Transverse colon (tissue), 4 donors: ENCODE data around the gene UMODL1.

Experiments
- EP300 ChIP-seq: sonication (generic); formaldehyde crosslinking; IDR thresholded peaks from one replicate; pipeline ENCODE4 v1.6.1; 2017; ENCODE audit warnings: antibody characterized with exemption, low read depth
- POLR2A ChIP-seq: fragments of 450-650 bp; IDR thresholded peaks from one replicate; pipeline ENCODE4 v1.6.1; 2016; ENCODE audit warnings: antibody characterized with exemption, mild to moderate bottlenecking, moderate library complexity
- POLR2AphosphoS5 ChIP-seq, 3 donors: sonication (generic); formaldehyde crosslinking; IDR thresholded peaks; one replicate each; pipeline ENCODE4 v1.6.1; 2016; ENCODE audit warnings: antibody characterized with exemption in 3 of 3
- TF ChIP-seq, protein P1 (sequence below), 5 experiments: fragments of 200-600 bp in 3 of 5; fragments of 450-650 bp in 2 of 5; sonication (generic) in 3 of 5; IDR thresholded peaks; 1 replicate in 2 of 5; 2 replicates in 3 of 5; pipeline ENCODE4 v1.5.1; 2016 to 2017; ENCODE audit warnings: antibody characterized with exemption in 5 of 5, inconsistent platforms in 3 of 5, mild to moderate bottlenecking in 2 of 5, moderate library complexity in 1 of 5

- TF ChIP-seq, protein P1, sequence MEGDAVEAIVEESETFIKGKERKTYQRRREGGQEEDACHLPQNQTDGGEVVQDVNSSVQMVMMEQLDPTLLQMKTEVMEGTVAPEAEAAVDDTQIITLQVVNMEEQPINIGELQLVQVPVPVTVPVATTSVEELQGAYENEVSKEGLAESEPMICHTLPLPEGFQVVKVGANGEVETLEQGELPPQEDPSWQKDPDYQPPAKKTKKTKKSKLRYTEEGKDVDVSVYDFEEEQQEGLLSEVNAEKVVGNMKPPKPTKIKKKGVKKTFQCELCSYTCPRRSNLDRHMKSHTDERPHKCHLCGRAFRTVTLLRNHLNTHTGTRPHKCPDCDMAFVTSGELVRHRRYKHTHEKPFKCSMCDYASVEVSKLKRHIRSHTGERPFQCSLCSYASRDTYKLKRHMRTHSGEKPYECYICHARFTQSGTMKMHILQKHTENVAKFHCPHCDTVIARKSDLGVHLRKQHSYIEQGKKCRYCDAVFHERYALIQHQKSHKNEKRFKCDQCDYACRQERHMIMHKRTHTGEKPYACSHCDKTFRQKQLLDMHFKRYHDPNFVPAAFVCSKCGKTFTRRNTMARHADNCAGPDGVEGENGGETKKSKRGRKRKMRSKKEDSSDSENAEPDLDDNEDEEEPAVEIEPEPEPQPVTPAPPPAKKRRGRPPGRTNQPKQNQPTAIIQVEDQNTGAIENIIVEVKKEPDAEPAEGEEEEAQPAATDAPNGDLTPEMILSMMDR (IDR thresholded peaks at IDR 0.05): no peak
- TF ChIP-seq POLR2A: no peak
- TF ChIP-seq POLR2AphosphoS5 (IDR thresholded peaks at IDR 0.05): no peak
- TF ChIP-seq EP300: no peak
These were observed 66.2 kb downstream of the UMODL1 start for GRCh38 chr21:42137191-42137904.
